HG03571 (cell line): ENCODE results near the gene HIGD1A.

Experiments used
- ATAC-seq: cut with Tn5 transposase; IDR thresholded peaks from one replicate; pipeline ENCODE4 v1.9.1; 2021; ENCODE audit not compliant: unreplicated experiment

Gene HIGD1A

GRCh38 chr3:42741796-42742195 is 62.5 kb downstream of the HIGD1A start:
- no peak for ATAC-seq

- no peak for ATAC-seq
Measured at GRCh38 chr3:42739401-42740158, 64.7 kb downstream of the HIGD1A start.

GRCh38 chr3:42736531-42736930 is 67.8 kb downstream of the HIGD1A start:
- no peak for ATAC-seq

GRCh38 chr3:42736081-42736480 is 68.2 kb downstream of the HIGD1A start:
- no peak for ATAC-seq

- ATAC-seq, result no peak
Measured at GRCh38 chr3:42735615-42736014, 68.7 kb downstream of the HIGD1A start.

- no peak for ATAC-seq
Measured at GRCh38 chr3:42735019-42735418, 69.3 kb downstream of the HIGD1A start.

GRCh38 chr3:42734263-42734860 is 69.9 kb downstream of the HIGD1A start:
- no peak for ATAC-seq

- ATAC-seq, result no peak
Measured at GRCh38 chr3:42733501-42734262, 70.6 kb downstream of the HIGD1A start.
